ENCODE data around the gene CYB561D2.

The CYB561D2 gene

GRCh38 chr3:50324351-50325112, 26.1 kb upstream of the CYB561D2 start:
- DNase-seq: peak; percentile 61

- DNase-seq: no peak
Observed at GRCh38 chr3:50325113-50325480, 25.6 kb upstream of the CYB561D2 start.

GRCh38 chr3:50325497-50326181, 25.0 kb upstream of the CYB561D2 start:
- no peak for DNase-seq

GRCh38 chr3:50326182-50326541, 24.5 kb upstream of the CYB561D2 start:
- DNase-seq: no peak

- no peak for DNase-seq
Observed at GRCh38 chr3:50327129-50327528, 23.5 kb upstream of the CYB561D2 start.

- peak; percentile 95 for DNase-seq
Observed at GRCh38 chr3:50327943-50328691, 22.5 kb upstream of the CYB561D2 start, which contains the start of gene TUSC2. TUSC2 (minus strand) TSS chr3:50328223; CDS start chr3:50328099, 124 bp downstream.

- DNase-seq: no peak
Observed at GRCh38 chr3:50330330-50330729, 20.3 kb upstream of the CYB561D2 start.

GRCh38 chr3:50331364-50331907, 19.2 kb upstream of the CYB561D2 start:
- no peak for DNase-seq

GRCh38 chr3:50333744-50334328, 16.8 kb upstream of the CYB561D2 start:
- no peak for DNase-seq

GRCh38 chr3:50334339-50335075, 16.2 kb upstream of the CYB561D2 start:
- DNase-seq: no peak

GRCh38 chr3:50336452-50337174, 14.0 kb upstream of the CYB561D2 start:
- DNase-seq: peak; percentile 40

- DNase-seq: peak; percentile 95
Observed at GRCh38 chr3:50337175-50337861, 13.3 kb upstream of the CYB561D2 start.

- no peak for DNase-seq
Observed at GRCh38 chr3:50338965-50339364, 11.7 kb upstream of the CYB561D2 start.

GRCh38 chr3:50339485-50340146, 11.0 kb upstream of the CYB561D2 start:
- no peak for DNase-seq

- no peak for DNase-seq
Observed at GRCh38 chr3:50340147-50340447, 10.6 kb upstream of the CYB561D2 start.

- no peak for DNase-seq
Observed at GRCh38 chr3:50340448-50341329, 10.0 kb upstream of the CYB561D2 start, which contains the start of gene RASSF1. RASSF1 (minus strand) TSS chr3:50340836; CDS start chr3:50340805, 31 bp downstream.

GRCh38 chr3:50341537-50341936, 9.1 kb upstream of the CYB561D2 start:
- no peak for DNase-seq

GRCh38 chr3:50341996-50342650, 8.5 kb upstream of the CYB561D2 start:
- no peak for DNase-seq
